Body of pancreas (tissue), 4 donors: ENCODE measurements around the gene TLL2. TPM values are rescaled to one million over a fixed set of nuclear protein-coding genes. Genes with fewer than 3 reads are reported as not detected.

Experiments
- ATAC-seq: fragments of 150-250 bp; one replicate; pipeline ENCODE4 v1.9.1; 2016
- DNase-seq, 4 donors: peaks; one replicate each; pipeline ENCODE4 v3.0.0-alpha.2; 2019
- H3K27ac ChIP-seq, 4 donors: fragments of 200-600 bp; sonication (generic); 1 replicate in 3 of 4; 2 replicates in 1 of 4; pipeline versions ENCODE4 v1.5.1 to v1.6.1; 2016 to 2019; ENCODE audit warnings: mild to moderate bottlenecking in 1 of 4, mixed read lengths in 1 of 4, moderate library complexity in 1 of 4
- H3K27me3 ChIP-seq, 2 donors: fragments of 200-600 bp; sonication (generic); one replicate each; pipeline ENCODE4 v1.6.0; 2016; ENCODE audit warnings: mild to moderate bottlenecking in 1 of 2
- H3K36me3 ChIP-seq, 2 donors: fragments of 200-600 bp; sonication (generic); replicated peaks in 1 of 2; 2 replicates each; pipeline ENCODE4 v1.5.1; 2016; ENCODE audit warnings: low read depth in 2 of 2; ENCODE audit not compliant: insufficient read depth in 1 of 2
- H3K4me1 ChIP-seq: fragments of 200-600 bp; sonication (generic); one replicate; pipeline ENCODE4 v1.6.0; 2016
- H3K4me3 ChIP-seq, 2 donors: fragments of 200-600 bp; sonication (generic); 1 replicate in 1 of 2; 2 replicates in 1 of 2; pipeline ENCODE4 v1.5.1; 2016 to 2019
- H3K9me3 ChIP-seq, 3 donors: fragments of 200-600 bp; sonication (generic); 1 replicate in 2 of 3; 2 replicates in 1 of 3; pipeline ENCODE4 v1.5.1; 2016
- POLR2A ChIP-seq, 3 donors: fragments of 450-650 bp; IDR thresholded peaks; one replicate each; pipeline ENCODE4 v1.6.1; 2016; ENCODE audit warnings: antibody characterized with exemption in 3 of 3, mild to moderate bottlenecking in 2 of 3
- WGBS, 2 donors: methylation state at CpG; one replicate each; pipeline ENCODE4 v1.1.5; 2017; 5-methylcytosine and 5-hydroxymethylcytosine counted together
- intact Hi-C: fragments of 100-400 bp; cut with DNase I; formaldehyde crosslinking; loops from one replicate; pipeline ENCODE4 v1.15.1; 2023
- total RNA-seq, 2 donors: library from RNA; depleted of rRNA; stranded (reverse); fragments of >200 nt; gene quantifications; one replicate each; pipeline ENCODE4 v1.1.0, GENCODE V29; 2016
- TF ChIP-seq, protein P1 (sequence below), 7 experiments: fragments of 450-650 bp in 4 of 7; fragments of 200-600 bp in 3 of 7; sonication (generic) in 3 of 7; IDR thresholded peaks; one replicate each; pipeline ENCODE4 v1.5.1; 2016 to 2019; ENCODE audit warnings: antibody characterized with exemption in 7 of 7

TLL2 gene
- total RNA-seq, 2 donors from 2014 or later, result not detected

DNA sequence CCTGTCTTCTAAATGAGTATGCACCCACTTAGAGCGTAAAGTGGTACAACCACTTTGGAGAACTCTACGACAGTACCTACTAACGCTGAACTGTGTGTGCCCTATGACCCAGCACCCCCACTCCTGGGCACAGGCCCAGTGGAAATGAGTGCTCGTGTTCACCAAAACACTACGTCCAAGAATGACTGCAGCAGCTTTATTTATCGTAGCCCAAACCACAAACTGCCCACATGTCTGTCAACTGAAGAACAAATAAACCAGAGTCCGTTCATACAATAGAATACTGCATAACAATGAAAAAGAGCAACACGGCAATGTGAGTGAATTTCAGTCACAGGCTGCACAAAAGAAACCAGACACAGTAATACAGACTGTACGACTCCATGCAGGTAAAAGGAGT, 35.4 kb downstream of the TLL2 start:
- DNase-seq, result no peak
- no peak overlapping the region for H3K4me3 ChIP-seq
- no peaks in the 10 kb centered on the region for H3K9me3 ChIP-seq
- H3K4me1 ChIP-seq, result no peaks in the 10 kb centered on the region
- TF ChIP-seq, protein P1, sequence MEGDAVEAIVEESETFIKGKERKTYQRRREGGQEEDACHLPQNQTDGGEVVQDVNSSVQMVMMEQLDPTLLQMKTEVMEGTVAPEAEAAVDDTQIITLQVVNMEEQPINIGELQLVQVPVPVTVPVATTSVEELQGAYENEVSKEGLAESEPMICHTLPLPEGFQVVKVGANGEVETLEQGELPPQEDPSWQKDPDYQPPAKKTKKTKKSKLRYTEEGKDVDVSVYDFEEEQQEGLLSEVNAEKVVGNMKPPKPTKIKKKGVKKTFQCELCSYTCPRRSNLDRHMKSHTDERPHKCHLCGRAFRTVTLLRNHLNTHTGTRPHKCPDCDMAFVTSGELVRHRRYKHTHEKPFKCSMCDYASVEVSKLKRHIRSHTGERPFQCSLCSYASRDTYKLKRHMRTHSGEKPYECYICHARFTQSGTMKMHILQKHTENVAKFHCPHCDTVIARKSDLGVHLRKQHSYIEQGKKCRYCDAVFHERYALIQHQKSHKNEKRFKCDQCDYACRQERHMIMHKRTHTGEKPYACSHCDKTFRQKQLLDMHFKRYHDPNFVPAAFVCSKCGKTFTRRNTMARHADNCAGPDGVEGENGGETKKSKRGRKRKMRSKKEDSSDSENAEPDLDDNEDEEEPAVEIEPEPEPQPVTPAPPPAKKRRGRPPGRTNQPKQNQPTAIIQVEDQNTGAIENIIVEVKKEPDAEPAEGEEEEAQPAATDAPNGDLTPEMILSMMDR (IDR thresholded peaks at IDR 0.05), result no peak
- no peak for TF ChIP-seq POLR2A (IDR thresholded peaks at IDR 0.05)
- 70 to 71% methylated on average over 6 to 9 of the region's 9 CpGs for WGBS, 2 donors
- H3K27me3 ChIP-seq, result no peaks in the 10 kb centered on the region
- H3K27ac ChIP-seq, result no peak overlapping the region
- no peaks in the 10 kb centered on the region for H3K36me3 ChIP-seq
- intact Hi-C loops, result no loop called here
- ATAC-seq, result no peak

- intact Hi-C loops, result no loop called here
- Histone ChIP-seq H3K4me1 (no peaks in the 10 kb centered on the region), H3K36me3 (no peaks in the 10 kb centered on the region), H3K27me3 (no peaks in the 10 kb centered on the region), H3K27ac (no peak overlapping the region), H3K9me3 (no peaks in the 10 kb centered on the region), H3K4me3 (no peak overlapping the region)
- DNase-seq, result no peak
- TF ChIP-seq, protein P1 (IDR thresholded peaks at IDR 0.05), result no peak
- TF ChIP-seq POLR2A (IDR thresholded peaks at IDR 0.05), result no peak
- ATAC-seq, result no peak
- 81 to 87% methylated on average over 9 of the region's 9 CpGs for WGBS, 2 donors
Measured at GRCh38 chr10:96473866-96474265, 39.9 kb downstream of the TLL2 start.

GRCh38 chr10:96470116-96470743, 43.5 kb downstream of the TLL2 start:
- DNase-seq, result peak; percentile 22 to 40 (median 23)
- H3K4me1 ChIP-seq, result no peaks in the 10 kb centered on the region
- intact Hi-C loops, result no loop called here
- H3K27me3 ChIP-seq, result no peaks in the 10 kb centered on the region
- no peak overlapping the region for H3K27ac ChIP-seq
- peak; percentile 42 for ATAC-seq
- no peaks in the 10 kb centered on the region for H3K36me3 ChIP-seq
- H3K9me3 ChIP-seq, result no peaks in the 10 kb centered on the region
- H3K4me3 ChIP-seq, result no peak overlapping the region
- TF ChIP-seq, protein P1 (IDR thresholded peaks at IDR 0.05), result peak in 6 of 7 experiments; percentile 16 to 46 (median 33)
- TF ChIP-seq POLR2A (IDR thresholded peaks at IDR 0.05), result no peak
- WGBS, 2 donors, result 15 to 19% methylated on average over 4 of the region's 4 CpGs

DNA sequence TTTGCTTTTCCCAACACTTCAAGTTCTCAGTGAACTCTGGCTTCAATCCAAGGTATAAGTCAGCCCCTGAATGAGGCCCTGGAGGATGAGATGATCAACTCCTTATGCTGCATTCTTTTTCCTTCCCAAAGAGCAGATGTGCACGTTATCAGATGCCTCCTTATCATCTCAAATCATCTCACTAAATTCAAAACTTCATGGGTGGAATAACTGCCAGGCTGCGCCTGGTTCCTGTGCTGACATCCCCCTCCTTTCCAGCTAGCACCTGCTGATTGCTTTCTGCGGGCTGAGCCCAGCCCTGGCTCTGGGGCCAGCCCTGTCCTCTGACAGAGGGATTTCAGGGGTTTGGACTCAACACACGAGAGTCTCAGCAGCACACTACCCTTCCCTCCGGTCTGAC, 44.9 kb downstream of the TLL2 start:
- TF ChIP-seq, protein P1 (IDR thresholded peaks at IDR 0.05), result no peak
- TF ChIP-seq POLR2A (IDR thresholded peaks at IDR 0.05), result no peak
- Histone ChIP-seq H3K4me1 (no peaks in the 10 kb centered on the region), H3K4me3 (no peak overlapping the region), H3K27me3 (no peaks in the 10 kb centered on the region), H3K27ac (no peak overlapping the region), H3K36me3 (no peaks in the 10 kb centered on the region), H3K9me3 (no peaks in the 10 kb centered on the region)
- ATAC-seq (no peak), DNase-seq (no peak)
- intact Hi-C loops, result no loop called here
- 52 to 76% methylated on average over 5 of the region's 5 CpGs for WGBS, 2 donors

DNA sequence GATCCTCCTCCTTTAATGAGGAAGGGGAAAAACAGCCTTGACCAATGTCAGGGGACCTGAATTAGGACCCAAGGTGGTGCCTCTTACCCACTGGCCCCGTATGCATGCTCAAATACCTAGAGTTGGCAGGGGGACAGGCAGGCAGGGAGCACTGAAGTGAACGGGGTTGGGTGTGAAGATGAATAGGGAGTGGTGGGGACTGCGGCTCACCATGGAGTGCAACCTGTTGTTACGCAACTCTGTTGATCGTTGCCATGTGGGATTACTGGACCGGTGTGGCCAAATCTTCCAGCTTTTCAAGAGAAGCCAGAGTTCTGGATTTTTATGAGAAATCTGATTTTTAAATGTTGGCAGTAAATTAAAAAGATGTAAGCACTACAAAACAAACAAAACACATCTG, 48.1 kb downstream of the TLL2 start:
- Histone ChIP-seq H3K27me3 (no peaks in the 10 kb centered on the region), H3K9me3 (no peaks in the 10 kb centered on the region), H3K4me1 (no peaks in the 10 kb centered on the region), H3K4me3 (no peak overlapping the region), H3K27ac (no peak overlapping the region), H3K36me3 (no peaks in the 10 kb centered on the region)
- ATAC-seq, result no peak
- DNase-seq, result no peak
- intact Hi-C loops, result no loop called here
- TF ChIP-seq, protein P1 (IDR thresholded peaks at IDR 0.05), result no peak
- no peak for TF ChIP-seq POLR2A (IDR thresholded peaks at IDR 0.05)
- WGBS, 2 donors, result 91% methylated on average over 6 of the region's 6 CpGs
